Forelimb muscle (tissue), 1 donor: ENCODE results near the gene DLG4. TPM values are rescaled to one million over a fixed set of nuclear protein-coding genes. Genes with fewer than 3 reads are reported as not detected.
"Not testable (repeated sequence)": the region's sequence is repeated elsewhere in the genome, so short reads cannot be mapped to it uniquely, and the experiment has no call there.

Source experiments
- DNase-seq: peaks from one replicate; pipeline ENCODE4 v3.0.0-alpha.2; 2013; ENCODE audit warnings: low read depth
- polyA plus RNA-seq: library from polyadenylated mRNA; unstranded; fragments of 120-200 nt; gene quantifications from one replicate; pipeline ENCODE4 v1.2.1, GENCODE V29; 2013; ENCODE audit not compliant: insufficient read length

The DLG4 gene
- polyA plus RNA-seq, 1 donor, result 18.0 TPM

GRCh38 chr17:7249214-7249613 is 29.6 kb upstream of the DLG4 start:
- DNase-seq, result no peak

- DNase-seq, result no peak
Observed at GRCh38 chr17:7248796-7249195, 29.2 kb upstream of the DLG4 start.

GRCh38 chr17:7246779-7247178 is 27.1 kb upstream of the DLG4 start:
- no peak for DNase-seq

- DNase-seq, result not testable (repeated sequence)
Observed at GRCh38 chr17:7243838-7244237, 24.2 kb upstream of the DLG4 start.

- no peak for DNase-seq
Observed at GRCh38 chr17:7243453-7243729, 23.8 kb upstream of the DLG4 start.

- DNase-seq, result peak; percentile 91
Observed at GRCh38 chr17:7242717-7243452, 23.2 kb upstream of the DLG4 start.

GRCh38 chr17:7241783-7242716 is 22.4 kb upstream of the DLG4 start, which contains the start of gene GABARAP:
GABARAP (minus strand) TSS chr17:7242449; CDS start chr17:7242330, 119 bp downstream.
- DNase-seq, result peak; percentile 86

- no peak for DNase-seq
Observed at GRCh38 chr17:7241090-7241733, 21.6 kb upstream of the DLG4 start.

- no peak for DNase-seq
Observed at GRCh38 chr17:7240375-7240774, 20.7 kb upstream of the DLG4 start.

GRCh38 chr17:7239091-7240027 is 19.7 kb upstream of the DLG4 start, which contains the start of gene PHF23:
PHF23 (minus strand) TSS chr17:7239457; CDS start chr17:7239279, 178 bp downstream.
- peak; percentile 100 for DNase-seq

- DNase-seq, result no peak
Observed at GRCh38 chr17:7238420-7239090, 18.9 kb upstream of the DLG4 start.

GRCh38 chr17:7237761-7238419 is 18.3 kb upstream of the DLG4 start:
- no peak for DNase-seq

- no peak for DNase-seq
Observed at GRCh38 chr17:7237266-7237760, 17.7 kb upstream of the DLG4 start.

- DNase-seq, result no peak
Observed at GRCh38 chr17:7236808-7237207, 17.2 kb upstream of the DLG4 start.

- DNase-seq, result no peak
Observed at GRCh38 chr17:7235693-7236665, 16.3 kb upstream of the DLG4 start.

- peak; percentile 82 for DNase-seq
Observed at GRCh38 chr17:7234083-7234951, 14.7 kb upstream of the DLG4 start, which contains the start of gene DVL2. DVL2 (minus strand) TSS chr17:7234517; CDS start chr17:7234262, 255 bp downstream.

- DNase-seq, result no peak
Observed at GRCh38 chr17:7233701-7234082, 14.1 kb upstream of the DLG4 start.

GRCh38 chr17:7232114-7232513 is 12.5 kb upstream of the DLG4 start:
- DNase-seq, result no peak
